ENCODE data around the gene CNPY4.

CNPY4 gene

GRCh38 chr7:100163871-100164270 is 44.4 kb downstream of the CNPY4 start:
- Histone ChIP-seq H3K27ac (no peak overlapping the region), H3K36me3 (no peaks in the 10 kb centered on the region), H3K4me1 (ENCODE audit: control insufficient read depth in 1 of 2, insufficient read depth in 1 of 2, low read depth in 1 of 2, low read length in 1 of 2) (peaks cover 21 to 27% of the 10 kb centered on the region in 2 experiments), H3K27me3 (peaks cover 64% of the 10 kb centered on the region), H3K4me3 (ENCODE audit: low read depth in 1 of 2, low read length in 1 of 2) (no peak overlapping the region), H3K9me3 (no peaks in the 10 kb centered on the region)
- no peak for TF ChIP-seq CTCF (IDR thresholded peaks at IDR 0.05)

- Histone ChIP-seq H3K27me3 (peaks cover 90% of the 10 kb centered on the region), H3K4me1 (ENCODE audit: control insufficient read depth in 1 of 2, insufficient read depth in 1 of 2, low read depth in 1 of 2, low read length in 1 of 2) (peaks cover 20 to 28% of the 10 kb centered on the region in 2 experiments), H3K4me3 (ENCODE audit: low read depth in 1 of 2, low read length in 1 of 2) (no peak overlapping the region), H3K9me3 (no peaks in the 10 kb centered on the region), H3K27ac (no peak overlapping the region), H3K36me3 (no peaks in the 10 kb centered on the region)
- TF ChIP-seq CTCF (IDR thresholded peaks at IDR 0.05) = no peak
Measured at GRCh38 chr7:100166317-100166940, 47.0 kb downstream of the CNPY4 start.

GRCh38 chr7:100166970-100167911 is 47.8 kb downstream of the CNPY4 start:
- Histone ChIP-seq H3K27ac (no peak overlapping the region), H3K27me3 (peaks cover 98% of the 10 kb centered on the region), H3K9me3 (no peaks in the 10 kb centered on the region), H3K4me3 (ENCODE audit: low read depth in 1 of 2, low read length in 1 of 2) (peak overlapping the region; percentile 17 to 52), H3K36me3 (no peaks in the 10 kb centered on the region), H3K4me1 (ENCODE audit: control insufficient read depth in 1 of 2, insufficient read depth in 1 of 2, low read depth in 1 of 2, low read length in 1 of 2) (peaks cover 20 to 35% of the 10 kb centered on the region in 2 experiments)
- no peak for TF ChIP-seq CTCF (IDR thresholded peaks at IDR 0.05)

GRCh38 chr7:100167912-100168323 is 48.5 kb downstream of the CNPY4 start:
- H3K27me3 ChIP-seq = peaks cover 100% of the 10 kb centered on the region
- H3K27ac ChIP-seq = no peak overlapping the region
- no peaks in the 10 kb centered on the region for H3K9me3 ChIP-seq
- TF ChIP-seq CTCF (IDR thresholded peaks at IDR 0.05) = no peak
- peak overlapping the region; percentile 17 to 52 for H3K4me3 ChIP-seq (ENCODE audit: low read depth in 1 of 2, low read length in 1 of 2)
- H3K4me1 ChIP-seq (ENCODE audit: control insufficient read depth in 1 of 2, insufficient read depth in 1 of 2, low read depth in 1 of 2, low read length in 1 of 2) = peaks cover 20 to 35% of the 10 kb centered on the region in 2 experiments
- no peaks in the 10 kb centered on the region for H3K36me3 ChIP-seq

GRCh38 chr7:100169147-100169850 is 49.9 kb downstream of the CNPY4 start:
- no peak for TF ChIP-seq CTCF (IDR thresholded peaks at IDR 0.05)
- Histone ChIP-seq H3K4me3 (ENCODE audit: low read depth in 1 of 2, low read length in 1 of 2) (no peak overlapping the region), H3K36me3 (no peaks in the 10 kb centered on the region), H3K27ac (no peak overlapping the region), H3K27me3 (peaks cover 96% of the 10 kb centered on the region), H3K9me3 (no peaks in the 10 kb centered on the region), H3K4me1 (ENCODE audit: control insufficient read depth in 1 of 2, insufficient read depth in 1 of 2, low read depth in 1 of 2, low read length in 1 of 2) (peaks cover 20 to 35% of the 10 kb centered on the region in 2 experiments)

Measured in neutrophil (primary cell).